Measurements from ENCODE around the gene ZNF467.

Gene ZNF467

DNA sequence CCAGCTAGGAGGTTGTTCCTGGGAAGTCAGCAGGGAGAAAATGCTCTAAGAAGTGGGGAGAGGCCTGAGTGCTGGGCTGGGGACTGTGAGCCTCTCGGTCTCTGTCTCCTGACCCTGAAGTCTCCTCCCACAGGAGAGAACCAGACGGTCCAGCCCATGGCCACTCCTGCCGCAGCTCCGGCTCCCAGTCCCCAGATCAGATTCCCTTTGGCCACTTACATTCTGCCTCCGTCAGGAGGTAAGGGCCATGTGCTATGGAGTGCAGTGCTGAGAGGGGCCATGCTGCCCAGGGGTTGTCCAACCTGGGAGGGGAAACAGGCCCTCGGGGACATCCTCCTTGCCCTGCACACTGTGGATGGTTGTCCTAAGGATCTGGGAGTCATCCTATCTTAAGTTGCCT lies 21.3 kb upstream of the ZNF467 start:
- TF ChIP-seq, protein P1, sequence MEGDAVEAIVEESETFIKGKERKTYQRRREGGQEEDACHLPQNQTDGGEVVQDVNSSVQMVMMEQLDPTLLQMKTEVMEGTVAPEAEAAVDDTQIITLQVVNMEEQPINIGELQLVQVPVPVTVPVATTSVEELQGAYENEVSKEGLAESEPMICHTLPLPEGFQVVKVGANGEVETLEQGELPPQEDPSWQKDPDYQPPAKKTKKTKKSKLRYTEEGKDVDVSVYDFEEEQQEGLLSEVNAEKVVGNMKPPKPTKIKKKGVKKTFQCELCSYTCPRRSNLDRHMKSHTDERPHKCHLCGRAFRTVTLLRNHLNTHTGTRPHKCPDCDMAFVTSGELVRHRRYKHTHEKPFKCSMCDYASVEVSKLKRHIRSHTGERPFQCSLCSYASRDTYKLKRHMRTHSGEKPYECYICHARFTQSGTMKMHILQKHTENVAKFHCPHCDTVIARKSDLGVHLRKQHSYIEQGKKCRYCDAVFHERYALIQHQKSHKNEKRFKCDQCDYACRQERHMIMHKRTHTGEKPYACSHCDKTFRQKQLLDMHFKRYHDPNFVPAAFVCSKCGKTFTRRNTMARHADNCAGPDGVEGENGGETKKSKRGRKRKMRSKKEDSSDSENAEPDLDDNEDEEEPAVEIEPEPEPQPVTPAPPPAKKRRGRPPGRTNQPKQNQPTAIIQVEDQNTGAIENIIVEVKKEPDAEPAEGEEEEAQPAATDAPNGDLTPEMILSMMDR (IDR thresholded peaks at IDR 0.05; ENCODE audit: low read depth, low read length): no peak
- no peak for DNase-seq (ENCODE audit: low read depth, low spot score)
- in situ Hi-C loops (cut with HindIII; ENCODE audit: low sequenced_read_pairs): no loop called here
- H3K4me3 ChIP-seq (ENCODE audit: low read depth, low read length): no peak overlapping the region

DNA sequence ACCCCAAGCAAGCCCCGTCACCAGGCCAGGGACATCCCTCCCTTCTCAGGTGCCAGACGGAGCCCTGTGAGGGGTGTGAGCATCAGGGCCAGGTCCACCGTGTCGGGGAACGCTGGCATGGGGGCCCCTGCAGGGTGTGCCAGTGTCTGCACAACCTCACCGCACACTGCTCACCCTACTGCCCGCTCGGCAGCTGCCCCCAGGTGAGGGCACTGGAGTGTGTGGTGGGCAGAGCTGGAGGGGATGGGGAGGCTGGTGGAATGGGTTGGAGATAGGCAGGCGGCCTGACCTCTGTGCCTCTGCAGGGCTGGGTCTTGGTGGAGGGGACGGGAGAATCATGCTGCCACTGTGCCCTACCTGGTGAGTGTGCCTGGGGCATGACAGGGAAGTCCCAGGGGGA lies 19.9 kb upstream of the ZNF467 start:
- TF ChIP-seq, protein P1 (IDR thresholded peaks at IDR 0.05; ENCODE audit: low read depth, low read length): no peak
- no peak for DNase-seq (ENCODE audit: low read depth, low spot score)
- no peak overlapping the region for H3K4me3 ChIP-seq (ENCODE audit: low read depth, low read length)
- in situ Hi-C loops (cut with HindIII; ENCODE audit: low sequenced_read_pairs): no loop called here

DNA sequence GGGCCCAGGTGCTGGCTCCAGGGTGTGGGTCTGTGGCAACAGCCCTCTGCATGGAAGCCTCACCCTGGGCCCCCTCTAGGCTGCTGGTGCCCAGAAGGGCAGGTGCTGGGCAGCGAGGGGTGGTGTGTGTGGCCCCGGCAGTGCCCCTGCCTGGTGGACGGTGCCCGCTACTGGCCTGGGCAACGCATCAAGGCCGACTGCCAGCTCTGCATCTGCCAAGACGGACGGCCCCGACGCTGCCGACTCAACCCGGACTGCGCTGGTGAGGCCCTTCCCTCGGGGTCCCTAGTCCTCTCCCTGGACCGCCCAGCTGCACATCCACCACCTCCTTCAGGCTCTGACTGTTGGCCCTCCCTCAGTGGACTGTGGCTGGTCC lies 18.8 kb upstream of the ZNF467 start:
- in situ Hi-C loops (cut with HindIII; ENCODE audit: low sequenced_read_pairs): no loop called here
- no peak overlapping the region for H3K4me3 ChIP-seq (ENCODE audit: low read depth, low read length)
- TF ChIP-seq, protein P1 (IDR thresholded peaks at IDR 0.05; ENCODE audit: low read depth, low read length): no peak
- no peak for DNase-seq (ENCODE audit: low read depth, low spot score)

DNA sequence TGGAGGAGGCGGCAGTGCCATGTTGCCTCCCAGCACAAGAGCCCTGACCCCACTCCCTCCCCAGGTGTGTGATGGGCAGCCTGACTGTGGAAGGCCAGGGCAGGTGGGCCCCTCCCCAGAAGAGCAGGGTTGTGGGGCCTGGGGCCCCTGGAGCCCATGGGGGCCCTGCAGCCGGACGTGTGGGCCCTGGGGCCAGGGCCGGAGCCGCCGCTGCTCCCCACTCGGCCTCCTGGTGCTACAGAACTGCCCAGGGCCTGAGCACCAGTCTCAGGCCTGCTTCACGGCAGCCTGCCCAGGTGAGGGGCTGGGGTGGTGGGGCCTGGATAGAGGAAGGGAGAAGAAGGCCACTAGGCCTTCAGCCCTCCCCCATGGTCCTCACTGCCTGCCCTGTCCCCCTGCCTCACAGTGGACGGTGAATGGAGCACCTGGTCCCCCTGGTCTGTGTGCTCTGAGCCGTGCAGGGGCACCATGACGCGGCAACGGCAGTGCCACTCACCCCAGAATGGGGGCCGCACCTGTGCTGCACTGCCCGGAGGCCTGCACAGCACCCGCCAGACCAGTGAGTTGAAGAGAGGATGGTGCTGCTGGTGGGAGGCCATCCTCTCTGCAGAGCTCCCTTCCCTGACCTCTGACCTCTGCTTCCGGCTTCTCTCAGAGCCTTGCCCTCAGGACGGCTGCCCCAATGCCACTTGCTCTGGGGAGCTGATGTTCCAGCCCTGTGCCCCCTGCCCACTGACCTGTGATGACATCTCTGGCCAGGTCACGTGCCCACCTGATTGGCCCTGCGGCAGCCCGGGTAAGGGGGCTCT lies 18.2 kb upstream of the ZNF467 start:
- TF ChIP-seq, protein P1 (IDR thresholded peaks at IDR 0.05; ENCODE audit: low read depth, low read length): no peak
- DNase-seq (ENCODE audit: low read depth, low spot score): no peak
- H3K4me3 ChIP-seq (ENCODE audit: low read depth, low read length): no peak overlapping the region
- in situ Hi-C loops (cut with HindIII; ENCODE audit: low sequenced_read_pairs): no loop called here

DNA sequence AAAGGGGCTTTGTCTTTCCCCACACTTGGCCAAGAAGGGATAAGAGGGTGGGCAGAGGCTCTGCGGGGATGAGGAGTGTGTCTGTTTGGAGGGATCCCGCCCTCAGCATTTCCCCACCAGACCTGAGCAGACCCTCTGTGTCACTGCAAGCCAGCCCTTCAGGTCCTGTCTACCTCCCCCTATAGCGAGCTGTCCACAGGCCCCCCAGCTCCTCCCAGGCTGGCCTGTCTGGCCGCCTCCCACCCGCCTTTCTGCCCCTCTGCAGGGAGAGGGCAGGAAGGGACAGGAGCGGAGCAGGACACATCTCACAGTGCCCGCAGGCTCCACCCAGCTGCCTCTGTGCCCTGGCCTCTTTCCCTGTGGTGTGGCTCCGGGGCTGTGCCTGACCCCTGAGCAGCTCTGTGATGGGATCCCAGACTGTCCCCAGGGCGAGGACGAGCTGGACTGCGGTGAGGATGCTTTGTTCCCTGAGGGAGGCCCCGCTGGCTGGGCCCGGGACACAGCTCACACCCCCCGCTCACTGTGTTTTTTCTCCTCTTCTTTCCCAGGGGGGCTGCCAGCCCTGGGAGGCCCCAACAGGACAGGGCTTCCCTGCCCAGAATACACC lies 17.5 kb upstream of the ZNF467 start:
- in situ Hi-C loops (cut with HindIII; ENCODE audit: low sequenced_read_pairs): no loop called here
- H3K4me3 ChIP-seq (ENCODE audit: low read depth, low read length): no peak overlapping the region
- no peak for DNase-seq (ENCODE audit: low read depth, low spot score)
- TF ChIP-seq, protein P1 (IDR thresholded peaks at IDR 0.05; ENCODE audit: low read depth, low read length): no peak

DNA sequence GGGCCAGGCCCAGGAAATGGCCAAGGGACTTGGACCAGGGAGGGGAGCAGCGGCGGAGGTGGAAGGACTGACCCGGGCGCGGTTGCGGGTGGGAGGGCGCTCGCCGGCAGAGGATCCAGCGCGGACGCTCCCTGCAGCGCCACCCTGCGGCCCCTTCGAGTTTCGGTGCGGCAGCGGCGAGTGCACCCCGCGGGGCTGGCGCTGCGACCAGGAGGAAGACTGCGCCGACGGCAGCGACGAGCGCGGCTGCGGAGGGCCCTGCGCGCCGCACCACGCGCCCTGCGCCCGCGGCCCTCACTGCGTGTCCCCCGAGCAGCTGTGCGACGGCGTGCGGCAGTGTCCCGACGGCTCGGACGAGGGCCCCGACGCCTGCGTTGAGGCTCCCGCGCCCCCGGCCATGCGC lies 16.8 kb upstream of the ZNF467 start:
- TF ChIP-seq, protein P1 (IDR thresholded peaks at IDR 0.05; ENCODE audit: low read depth, low read length): peak; percentile 41
- in situ Hi-C loops (cut with HindIII; ENCODE audit: low sequenced_read_pairs): no loop called here
- no peak for DNase-seq (ENCODE audit: low read depth, low spot score)
- no peak overlapping the region for H3K4me3 ChIP-seq (ENCODE audit: low read depth, low read length)
